ENCODE measurements around the gene ZNF331.
"Not testable (repeated sequence)": the region's sequence is repeated elsewhere in the genome, so short reads cannot be mapped to it uniquely, and the experiment has no call there.

DNA sequence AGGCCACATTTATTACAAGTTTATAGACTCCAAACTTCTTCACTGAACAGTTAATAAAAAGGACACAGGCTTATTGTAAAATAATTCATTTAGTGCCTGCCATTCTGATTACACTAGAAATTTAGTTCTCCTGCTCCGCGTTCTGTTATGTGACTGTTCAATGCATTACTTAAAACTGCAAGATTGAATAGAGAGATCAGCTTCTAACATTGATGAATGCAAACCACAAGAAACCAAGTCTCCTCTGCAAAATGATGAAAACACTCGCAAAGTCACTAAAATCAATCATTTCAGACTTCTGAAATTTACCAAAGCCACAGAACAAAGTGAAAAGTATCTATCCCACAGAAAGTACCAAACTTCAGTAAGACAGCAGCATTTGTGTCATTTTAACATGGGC is 22.9 kb upstream of the ZNF331 start:
- TF ChIP-seq POLR2A, CTCF, EP300 (IDR thresholded peaks at IDR 0.05): not testable (repeated sequence)
